ENCODE results near the gene DAPK3.

The DAPK3 gene

DNA sequence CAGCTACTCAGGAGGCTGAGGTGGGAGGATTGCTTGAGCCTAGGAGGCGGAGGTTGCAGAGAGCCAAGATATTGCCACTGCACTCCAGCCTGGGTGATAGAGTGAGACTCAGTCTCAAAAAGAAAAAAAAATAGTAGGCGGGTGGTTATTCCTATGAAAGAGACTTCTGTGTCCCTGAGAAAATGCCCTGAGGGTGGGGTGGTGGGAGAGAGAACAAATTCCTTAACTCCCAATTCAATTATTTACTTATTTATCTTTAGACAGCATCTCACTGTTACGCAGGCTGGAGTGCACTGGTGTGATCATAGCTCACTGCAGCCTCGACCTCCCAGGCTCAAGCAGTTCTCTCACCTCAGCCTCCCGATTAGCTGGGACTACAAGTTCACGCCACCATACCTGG is 24.7 kb upstream of the DAPK3 start:
- H3K4me3 ChIP-seq (ENCODE audit: low read depth, low read length), result no peak overlapping the region
- TF ChIP-seq, protein P1, sequence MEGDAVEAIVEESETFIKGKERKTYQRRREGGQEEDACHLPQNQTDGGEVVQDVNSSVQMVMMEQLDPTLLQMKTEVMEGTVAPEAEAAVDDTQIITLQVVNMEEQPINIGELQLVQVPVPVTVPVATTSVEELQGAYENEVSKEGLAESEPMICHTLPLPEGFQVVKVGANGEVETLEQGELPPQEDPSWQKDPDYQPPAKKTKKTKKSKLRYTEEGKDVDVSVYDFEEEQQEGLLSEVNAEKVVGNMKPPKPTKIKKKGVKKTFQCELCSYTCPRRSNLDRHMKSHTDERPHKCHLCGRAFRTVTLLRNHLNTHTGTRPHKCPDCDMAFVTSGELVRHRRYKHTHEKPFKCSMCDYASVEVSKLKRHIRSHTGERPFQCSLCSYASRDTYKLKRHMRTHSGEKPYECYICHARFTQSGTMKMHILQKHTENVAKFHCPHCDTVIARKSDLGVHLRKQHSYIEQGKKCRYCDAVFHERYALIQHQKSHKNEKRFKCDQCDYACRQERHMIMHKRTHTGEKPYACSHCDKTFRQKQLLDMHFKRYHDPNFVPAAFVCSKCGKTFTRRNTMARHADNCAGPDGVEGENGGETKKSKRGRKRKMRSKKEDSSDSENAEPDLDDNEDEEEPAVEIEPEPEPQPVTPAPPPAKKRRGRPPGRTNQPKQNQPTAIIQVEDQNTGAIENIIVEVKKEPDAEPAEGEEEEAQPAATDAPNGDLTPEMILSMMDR (IDR thresholded peaks at IDR 0.05; ENCODE audit: low read depth, low read length), result no peak
- in situ Hi-C loops (cut with HindIII; ENCODE audit: low sequenced_read_pairs), result no loop called here
- no peak for DNase-seq (ENCODE audit: low read depth, low spot score)

DNA sequence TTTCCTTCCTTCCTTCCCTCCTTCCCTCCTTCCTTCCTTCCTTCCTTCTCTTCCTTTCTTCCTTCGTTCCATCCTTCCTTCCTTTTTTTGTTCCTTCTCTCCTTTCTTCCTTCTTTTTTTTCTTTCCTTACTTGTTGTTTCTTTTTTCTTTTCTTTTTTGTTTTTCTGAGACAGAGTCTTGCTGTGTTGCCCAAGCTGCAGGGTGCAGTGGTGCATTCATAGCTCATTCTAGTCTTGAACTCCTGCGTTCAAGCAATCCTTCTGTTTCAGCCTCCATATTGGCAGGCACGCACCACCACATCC is 19.9 kb upstream of the DAPK3 start:
- in situ Hi-C loops (cut with HindIII; ENCODE audit: low sequenced_read_pairs), result no loop called here
- H3K4me3 ChIP-seq (ENCODE audit: low read depth, low read length), result no peak overlapping the region
- TF ChIP-seq, protein P1 (IDR thresholded peaks at IDR 0.05; ENCODE audit: low read depth, low read length), result no peak
- DNase-seq (ENCODE audit: low read depth, low spot score), result no peak

DNA sequence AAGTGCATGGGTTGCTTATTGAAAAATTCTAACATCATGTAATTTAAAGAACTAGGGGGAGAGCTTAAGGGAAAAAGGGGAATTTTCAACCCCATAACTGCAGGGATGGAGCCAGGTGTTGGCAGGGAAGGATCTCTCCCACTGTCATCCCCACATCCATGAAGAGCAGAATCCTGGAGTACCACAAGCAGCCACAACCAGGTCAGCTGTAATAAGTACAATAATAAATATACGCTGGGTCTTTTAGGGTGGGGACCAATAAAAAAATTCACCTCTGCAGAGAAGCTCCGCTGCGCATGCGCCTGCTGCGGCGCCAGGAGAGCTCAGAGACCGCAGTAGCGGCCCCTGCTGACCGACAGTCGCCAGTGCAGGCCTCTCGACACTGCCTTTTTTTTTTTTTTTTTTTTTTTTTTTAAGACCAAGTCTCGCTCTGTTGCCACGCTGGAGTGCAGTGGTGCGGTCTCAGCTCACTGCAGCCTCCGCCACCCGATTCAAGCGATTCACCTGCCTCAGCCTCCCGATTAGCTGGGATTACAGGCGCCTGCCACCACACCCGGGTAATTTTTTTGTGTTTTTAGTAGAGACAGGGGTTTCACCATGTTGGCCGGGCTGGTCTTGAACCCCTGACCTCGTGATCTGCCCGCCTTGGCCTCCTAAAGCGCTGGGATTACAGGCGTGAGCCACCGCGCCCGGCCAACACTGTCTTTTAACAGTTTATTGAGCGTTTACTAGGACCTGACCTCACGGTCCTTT is 16.9 kb upstream of the DAPK3 start:
- TF ChIP-seq, protein P1 (IDR thresholded peaks at IDR 0.05; ENCODE audit: low read depth, low read length), result peak; percentile 93
- peak; percentile 82 for DNase-seq (ENCODE audit: low read depth, low spot score)
- peak overlapping the region; percentile 8 for H3K4me3 ChIP-seq (ENCODE audit: low read depth, low read length)
- in situ Hi-C loops (cut with HindIII; ENCODE audit: low sequenced_read_pairs), result no loop called here

DNA sequence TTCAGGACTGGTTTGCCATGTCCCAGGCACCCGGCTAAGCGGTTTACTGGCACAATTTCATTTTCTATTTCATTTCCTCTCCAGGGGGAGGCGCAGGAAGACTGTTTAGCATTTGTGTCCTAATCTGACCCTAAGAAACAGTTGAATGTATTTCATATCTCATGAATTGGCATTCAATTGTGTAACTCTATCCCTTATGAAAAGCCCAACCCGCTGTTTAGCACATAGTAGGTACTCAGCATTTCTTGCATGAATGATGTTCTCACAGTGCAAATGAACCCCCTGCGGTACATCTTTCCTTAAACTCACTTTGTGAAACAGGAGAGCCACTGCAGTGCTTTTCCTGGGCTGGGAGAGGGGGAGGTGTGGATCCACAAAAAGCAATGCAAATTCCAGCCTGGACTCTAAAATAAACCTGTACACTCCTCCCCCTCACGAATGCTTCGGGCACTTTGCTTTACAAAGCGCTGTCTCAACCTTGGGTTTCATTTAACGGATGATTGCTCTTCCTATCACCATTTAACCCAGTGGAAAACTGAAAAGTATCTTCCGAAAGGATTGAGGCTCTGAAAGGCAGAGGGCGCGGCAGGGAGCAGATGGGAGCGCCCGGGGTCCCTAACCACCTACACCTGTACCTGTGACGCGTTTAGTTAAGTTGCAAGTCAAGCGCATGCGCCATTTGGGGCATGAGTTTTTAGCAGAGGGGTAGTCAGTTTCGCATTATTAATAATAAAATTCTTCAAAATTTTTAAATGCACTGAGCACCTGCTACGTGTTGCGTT is 15.6 kb upstream of the DAPK3 start:
- TF ChIP-seq, protein P1 (IDR thresholded peaks at IDR 0.05; ENCODE audit: low read depth, low read length), result peak; percentile 56
- peak; percentile 77 for DNase-seq (ENCODE audit: low read depth, low spot score)
- H3K4me3 ChIP-seq (ENCODE audit: low read depth, low read length), result peak overlapping the region; percentile 84
- in situ Hi-C loops (cut with HindIII; ENCODE audit: low sequenced_read_pairs), result no loop called here

DNA sequence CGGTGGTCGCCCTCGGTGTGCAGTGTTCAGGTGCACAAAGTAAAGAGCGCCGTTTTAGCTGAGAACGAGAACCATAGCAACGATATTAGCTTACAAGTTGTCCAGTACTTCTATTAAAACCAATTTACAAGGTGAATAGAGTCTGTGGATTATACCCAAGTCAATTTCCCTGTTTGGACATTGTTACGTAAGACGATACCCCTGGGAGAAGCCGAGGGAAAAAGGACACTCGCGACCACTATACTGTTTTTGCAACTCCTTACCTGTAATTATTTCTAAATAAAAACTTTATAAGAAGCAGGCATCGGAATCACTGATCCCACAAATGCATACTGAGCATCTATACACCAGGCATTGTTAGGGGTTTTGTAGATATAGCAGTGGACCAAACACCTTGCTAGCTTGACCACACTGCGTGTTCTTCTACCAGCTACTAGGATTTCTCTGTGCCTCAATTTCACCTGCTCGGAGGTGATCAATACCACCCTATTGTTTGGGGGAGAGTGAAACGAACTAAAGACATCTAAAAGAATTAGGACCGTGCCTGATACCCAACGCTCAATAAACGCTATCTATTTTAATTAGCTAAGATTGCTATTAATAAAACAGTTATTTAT is 14.9 kb upstream of the DAPK3 start:
- in situ Hi-C loops (cut with HindIII; ENCODE audit: low sequenced_read_pairs), result no loop called here
- TF ChIP-seq, protein P1 (IDR thresholded peaks at IDR 0.05; ENCODE audit: low read depth, low read length), result no peak
- DNase-seq (ENCODE audit: low read depth, low spot score), result no peak
- peak overlapping the region; percentile 84 for H3K4me3 ChIP-seq (ENCODE audit: low read depth, low read length)

DNA sequence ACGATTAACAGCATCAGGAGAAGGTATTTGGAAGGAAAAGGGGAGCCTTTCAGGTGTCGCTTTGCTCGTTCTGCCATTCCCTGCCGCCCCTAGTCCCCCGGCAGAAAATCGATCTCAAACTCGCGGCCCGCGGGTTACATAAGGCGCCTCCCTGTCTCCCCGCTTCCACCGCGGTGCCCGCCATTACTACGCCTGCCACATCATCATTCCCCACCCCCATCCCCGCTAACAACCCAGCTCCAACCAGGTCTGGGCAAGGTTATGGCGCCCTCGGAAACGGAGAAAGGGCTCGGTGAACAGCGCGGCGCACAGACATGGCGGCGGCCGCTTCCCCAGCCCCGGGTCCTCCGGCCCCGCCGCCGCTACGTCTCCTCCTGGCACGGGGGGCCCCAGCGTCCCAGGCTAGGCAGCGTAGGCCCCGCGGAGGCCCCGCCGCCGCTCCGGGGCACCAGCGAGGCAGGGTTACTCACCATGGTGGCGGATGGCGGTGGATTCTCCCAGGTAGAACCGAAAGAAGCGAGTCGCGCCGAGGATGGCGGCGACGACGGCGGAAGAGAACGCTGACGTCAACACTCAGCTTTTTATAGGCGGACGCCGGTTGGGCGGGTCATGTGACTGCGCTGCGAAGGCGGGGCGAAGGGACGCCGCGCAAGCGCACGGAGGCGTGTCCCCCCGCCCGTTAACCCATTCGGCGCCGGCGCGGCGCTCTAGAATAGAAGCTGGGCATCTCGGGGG is 14.2 kb upstream of the DAPK3 start, which contains the start of gene EEF2:
TSS of gene EEF2 (minus strand) at position 556 of the 735 bp plus-strand sequence. CDS start at position 473, 83 bp downstream.
- in situ Hi-C loops (cut with HindIII; ENCODE audit: low sequenced_read_pairs), result no loop called here
- peak within 1 kb of the TSS; percentile 84 for H3K4me3 ChIP-seq (ENCODE audit: low read depth, low read length)
- peak; percentile 87 for DNase-seq (ENCODE audit: low read depth, low spot score)
- TF ChIP-seq, protein P1 (IDR thresholded peaks at IDR 0.05; ENCODE audit: low read depth, low read length), result no peak
